ENCODE data around the gene CNPY4.
"Not testable (repeated sequence)": the region's sequence is repeated elsewhere in the genome, so short reads cannot be mapped to it uniquely, and the experiment has no call there.

The CNPY4 gene

DNA sequence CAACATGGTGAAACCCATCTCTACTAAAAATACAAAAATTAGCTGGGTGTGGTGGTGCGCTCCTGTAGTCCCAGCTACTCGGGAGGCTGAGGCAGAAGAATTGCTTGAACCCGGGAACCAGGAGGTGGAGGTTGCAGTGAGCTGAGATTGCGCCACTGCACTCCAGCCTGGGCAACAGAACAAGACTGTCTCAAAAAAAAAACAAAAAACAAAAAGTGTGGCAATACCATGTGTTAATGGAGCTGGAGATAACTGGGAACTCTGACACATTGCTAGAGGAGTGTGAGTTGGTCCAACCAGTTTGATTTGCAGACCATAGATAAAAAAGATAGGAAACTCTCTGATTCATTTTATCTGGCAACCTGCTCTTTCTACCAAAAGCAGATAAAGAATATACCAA lies 26.9 kb downstream of the CNPY4 start:
- DNase-seq (ENCODE audit: low read depth in 2 of 3, low spot score in 1 of 3) = not testable (repeated sequence)

DNA sequence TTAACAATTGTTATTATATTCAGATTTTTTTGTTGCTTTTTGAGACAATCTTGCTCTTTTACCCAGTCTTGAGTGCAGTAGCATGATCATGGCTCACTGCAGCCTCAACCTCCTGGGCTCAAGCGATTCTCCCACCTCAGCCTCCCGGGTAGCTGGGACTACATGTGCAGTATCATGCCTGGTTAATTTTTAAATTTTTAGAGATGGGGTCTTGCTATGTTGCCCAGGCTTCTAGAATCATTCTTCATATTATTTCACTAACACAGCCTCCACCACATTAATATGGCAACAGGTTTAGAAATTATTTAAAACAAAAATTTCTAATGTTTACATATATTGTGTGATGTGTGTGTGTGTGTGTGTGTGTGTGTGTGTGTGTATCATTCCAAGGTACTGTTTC lies 27.8 kb downstream of the CNPY4 start:
- DNase-seq (ENCODE audit: low read depth in 2 of 3, low spot score in 1 of 3) = no peak

DNA sequence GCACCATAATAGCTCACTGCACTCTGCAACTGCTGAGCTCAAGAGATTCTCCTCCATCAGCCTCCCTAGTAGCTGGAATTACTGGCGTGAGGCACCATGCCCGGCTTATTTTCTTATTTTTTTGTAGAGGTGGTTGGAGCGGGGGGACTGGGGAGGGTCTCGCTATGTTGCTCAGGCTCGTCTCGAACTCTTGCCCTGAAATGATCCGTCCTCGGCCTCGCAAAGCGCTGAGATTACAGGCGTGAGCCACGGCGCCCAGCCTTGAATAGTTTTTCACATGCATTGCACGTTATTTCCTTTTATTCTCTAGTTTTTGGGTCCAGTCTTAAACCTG lies 28.8 kb downstream of the CNPY4 start:
- no peak for DNase-seq (ENCODE audit: low read depth in 2 of 3, low spot score in 1 of 3)

DNA sequence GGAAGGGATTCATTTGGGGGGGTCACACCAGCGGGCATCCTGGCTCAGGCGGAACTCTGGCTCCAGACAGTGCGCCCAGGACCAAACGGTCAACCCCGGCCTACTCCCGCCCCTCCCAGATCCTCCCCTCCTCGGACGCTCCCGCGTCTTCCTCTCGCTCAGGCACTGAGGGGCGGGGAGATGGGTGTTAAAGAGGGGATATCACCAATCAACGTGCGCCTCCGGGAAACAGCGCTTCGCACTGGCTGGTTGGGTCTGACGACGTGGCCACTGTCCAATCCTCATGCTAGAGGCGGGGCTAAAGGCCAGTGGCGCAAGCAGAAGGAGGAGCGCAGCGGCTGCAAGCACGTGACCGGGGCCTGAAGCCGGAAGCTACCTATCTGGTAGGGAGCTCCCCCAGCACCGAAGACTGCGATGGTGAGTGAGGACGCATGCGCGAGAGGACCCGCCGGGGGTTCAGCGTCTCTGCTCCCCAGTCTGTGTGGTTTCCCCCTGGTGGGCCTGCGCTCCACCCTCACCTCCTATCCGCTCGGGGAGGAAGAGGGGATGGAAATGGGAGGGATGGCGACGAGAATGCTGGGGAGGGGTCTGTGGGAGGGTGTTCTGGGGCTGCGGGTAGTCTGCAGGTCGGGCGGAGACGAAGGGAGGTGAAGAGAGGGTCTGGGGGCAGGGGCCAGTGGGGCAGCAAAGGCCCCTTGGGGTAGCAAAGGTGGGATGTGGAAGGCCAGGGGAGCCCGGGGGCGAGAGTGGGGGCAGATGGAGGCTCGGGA lies 29.3 kb downstream of the CNPY4 start, which contains the start of gene LAMTOR4:
Gene LAMTOR4 (plus strand): TSS at position 360 of the 770 bp plus-strand sequence. CDS start 55 bp downstream, at position 415.
- DNase-seq (ENCODE audit: low read depth in 2 of 3, low spot score in 1 of 3) = peak; percentile 96 to 98 (median 97)

DNA sequence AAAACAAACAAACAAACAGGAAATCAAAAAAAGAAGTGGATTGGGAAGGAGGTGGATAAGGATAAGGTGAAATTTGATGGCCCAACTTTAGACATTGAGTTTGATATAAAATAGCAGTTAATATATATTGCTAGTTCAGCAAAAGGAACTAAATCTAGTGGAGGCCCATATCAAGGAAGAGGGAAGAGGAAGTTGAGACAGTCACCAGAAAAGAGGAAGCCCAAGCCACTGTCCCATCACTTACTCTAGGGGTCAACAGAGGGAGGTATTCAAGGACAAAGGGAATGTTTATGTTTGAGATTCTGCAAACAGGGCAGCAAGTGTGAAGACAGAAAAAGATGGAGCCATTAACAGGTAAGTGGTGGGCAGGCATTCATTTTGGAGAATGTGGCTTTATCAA lies 33.0 kb downstream of the CNPY4 start:
- no peak for DNase-seq (ENCODE audit: low read depth in 2 of 3, low spot score in 1 of 3)

DNA sequence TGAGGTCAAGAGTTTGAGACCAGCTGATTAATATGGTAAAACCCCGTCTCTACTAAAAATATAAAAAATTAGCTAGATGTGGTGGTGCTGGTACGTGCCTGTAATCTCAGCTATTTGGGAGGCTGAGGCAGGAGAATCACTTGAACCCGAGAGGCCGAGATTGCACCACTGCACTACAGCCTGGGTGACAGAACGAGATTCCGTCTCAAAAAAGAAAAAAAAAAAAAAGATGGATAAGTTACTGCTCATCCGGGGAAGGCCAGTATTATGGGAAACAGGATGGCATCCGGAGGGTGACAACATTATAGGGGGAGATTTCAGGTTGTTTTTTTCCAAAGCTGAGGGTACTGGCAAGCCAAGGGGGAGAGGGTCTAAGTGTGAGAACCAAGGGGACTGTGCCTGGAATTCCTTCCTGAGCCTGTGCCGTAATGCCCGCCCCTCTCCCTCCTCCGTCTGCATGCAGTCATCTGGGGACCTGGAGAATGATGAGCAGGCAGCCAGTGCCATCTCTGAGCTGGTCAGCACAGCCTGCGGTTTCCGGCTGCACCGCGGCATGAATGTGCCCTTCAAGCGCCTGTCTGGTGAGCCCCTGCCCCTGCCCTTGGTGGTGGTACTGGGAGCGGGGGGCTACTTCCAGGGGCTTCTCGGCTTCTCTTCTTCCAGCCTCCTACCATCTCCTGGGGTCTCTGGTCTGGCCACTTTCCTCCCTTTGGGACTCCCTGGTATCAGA lies 33.7 kb downstream of the CNPY4 start:
- no peak for DNase-seq (ENCODE audit: low read depth in 2 of 3, low spot score in 1 of 3)

DNA sequence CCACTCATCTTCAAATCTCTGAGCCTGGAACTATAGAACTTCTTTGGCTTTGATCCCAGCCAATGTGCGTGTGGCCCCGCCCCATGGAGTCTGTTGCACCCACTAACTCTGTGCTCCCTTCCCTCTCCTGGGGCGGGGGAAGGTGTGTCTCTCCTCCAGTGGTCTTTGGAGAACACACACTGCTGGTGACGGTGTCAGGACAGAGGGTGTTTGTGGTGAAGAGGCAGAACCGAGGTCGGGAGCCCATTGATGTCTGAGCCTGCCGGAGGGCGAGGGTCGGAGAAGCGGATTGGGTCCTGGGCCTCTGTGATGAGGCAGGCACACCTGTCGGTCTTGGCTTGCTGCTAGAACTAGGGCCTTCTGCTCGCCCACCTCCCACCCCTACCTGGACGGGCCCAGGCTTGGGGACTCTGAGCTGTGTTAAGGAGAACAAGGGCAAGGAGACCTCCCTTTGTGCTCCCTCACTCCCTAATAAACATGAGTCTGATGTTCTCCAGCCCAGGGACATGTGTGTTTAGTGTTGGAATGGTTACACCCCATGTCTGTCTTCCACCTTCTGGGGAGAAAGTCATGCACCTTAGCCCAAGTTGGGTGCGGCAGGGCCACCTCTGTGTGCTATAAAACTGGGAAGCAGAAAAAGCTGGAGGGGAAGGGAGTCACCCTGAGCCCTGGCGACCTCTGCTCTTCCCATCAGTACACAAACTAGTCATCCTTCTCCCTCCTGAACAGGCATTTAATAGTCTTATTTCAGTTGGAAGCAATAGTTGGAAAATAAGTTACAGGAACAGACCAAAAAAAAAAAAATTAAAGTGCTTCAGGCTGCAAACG lies 34.5 kb downstream of the CNPY4 start:
- no peak for DNase-seq (ENCODE audit: low read depth in 2 of 3, low spot score in 1 of 3)

DNA sequence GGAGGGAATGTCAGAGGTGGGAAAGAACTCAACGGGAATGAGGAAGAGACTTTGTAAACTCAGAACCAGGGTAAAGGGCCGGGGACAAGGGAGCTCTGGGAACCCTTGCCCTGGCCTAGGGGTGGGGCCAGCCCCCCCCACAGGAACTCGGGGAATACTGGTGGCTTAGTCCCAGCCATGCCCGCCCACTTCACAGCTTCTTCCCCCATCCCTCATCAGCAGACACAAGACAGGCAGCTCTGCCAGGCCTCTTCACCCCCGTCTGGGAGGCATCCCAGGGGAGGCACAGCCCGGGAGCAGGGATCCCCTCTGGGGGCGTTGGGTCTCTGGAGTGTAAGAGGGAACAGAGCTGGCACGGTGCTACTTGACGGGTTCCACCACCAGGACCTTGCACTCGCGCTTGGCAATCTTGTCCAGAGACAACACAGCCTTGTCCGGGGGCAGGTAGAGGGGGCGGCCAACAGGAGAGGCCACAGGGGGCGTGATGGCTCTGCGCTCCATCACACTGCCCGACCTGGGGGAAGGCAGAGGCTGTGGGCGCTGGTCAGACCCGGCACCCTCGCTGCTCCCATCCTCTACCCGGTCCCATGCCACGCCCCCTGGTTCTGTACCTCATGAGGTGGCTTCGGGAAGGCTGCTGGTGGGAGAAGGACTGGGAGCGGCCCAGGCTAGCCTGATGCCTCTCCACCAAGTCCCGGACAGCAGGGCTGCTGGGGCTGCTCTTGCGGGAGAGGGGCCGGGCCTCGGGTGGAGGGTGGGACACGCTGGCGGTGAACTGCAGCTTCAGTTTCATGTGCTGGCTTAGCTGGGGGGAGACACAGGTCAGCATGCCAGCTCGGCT lies 35.4 kb downstream of the CNPY4 start:
- no peak for DNase-seq (ENCODE audit: low read depth in 2 of 3, low spot score in 1 of 3)

DNA sequence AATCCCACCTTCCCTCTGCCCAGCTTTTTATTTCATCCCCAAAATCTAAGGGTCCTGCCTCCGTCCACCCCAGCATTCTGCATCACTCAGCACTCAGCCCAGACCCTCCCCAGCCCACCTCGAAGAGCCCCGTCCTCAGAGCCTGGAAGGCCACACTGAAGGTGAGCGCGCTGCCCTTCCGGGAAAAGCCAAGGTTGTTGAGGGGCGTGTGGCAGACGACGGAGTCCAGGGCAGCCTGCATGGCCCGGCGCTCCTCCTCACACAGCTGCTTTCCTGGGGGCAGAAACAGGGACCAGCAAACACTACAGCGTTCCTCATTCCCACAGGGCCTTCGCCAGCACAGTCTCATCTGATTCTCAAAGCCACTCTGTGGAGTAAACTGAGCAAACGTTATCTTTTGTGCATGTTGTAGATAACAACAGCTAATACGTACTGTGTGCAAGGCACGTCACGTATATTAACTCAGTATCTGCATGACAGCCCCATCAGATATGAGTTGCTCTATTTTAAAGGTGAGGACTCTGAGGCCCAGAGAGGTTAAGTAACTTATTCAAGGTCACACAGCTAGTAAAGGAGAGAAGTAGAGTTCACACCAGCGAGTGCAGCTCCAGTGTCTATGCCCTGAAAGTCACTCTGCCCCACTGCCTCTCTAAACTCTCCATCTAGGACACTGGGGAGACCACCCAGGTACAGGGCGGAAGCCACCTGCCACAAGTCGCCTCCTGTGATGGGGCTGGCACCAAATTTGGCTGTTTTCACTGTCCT lies 36.3 kb downstream of the CNPY4 start:
- no peak for DNase-seq (ENCODE audit: low read depth in 2 of 3, low spot score in 1 of 3)

DNA sequence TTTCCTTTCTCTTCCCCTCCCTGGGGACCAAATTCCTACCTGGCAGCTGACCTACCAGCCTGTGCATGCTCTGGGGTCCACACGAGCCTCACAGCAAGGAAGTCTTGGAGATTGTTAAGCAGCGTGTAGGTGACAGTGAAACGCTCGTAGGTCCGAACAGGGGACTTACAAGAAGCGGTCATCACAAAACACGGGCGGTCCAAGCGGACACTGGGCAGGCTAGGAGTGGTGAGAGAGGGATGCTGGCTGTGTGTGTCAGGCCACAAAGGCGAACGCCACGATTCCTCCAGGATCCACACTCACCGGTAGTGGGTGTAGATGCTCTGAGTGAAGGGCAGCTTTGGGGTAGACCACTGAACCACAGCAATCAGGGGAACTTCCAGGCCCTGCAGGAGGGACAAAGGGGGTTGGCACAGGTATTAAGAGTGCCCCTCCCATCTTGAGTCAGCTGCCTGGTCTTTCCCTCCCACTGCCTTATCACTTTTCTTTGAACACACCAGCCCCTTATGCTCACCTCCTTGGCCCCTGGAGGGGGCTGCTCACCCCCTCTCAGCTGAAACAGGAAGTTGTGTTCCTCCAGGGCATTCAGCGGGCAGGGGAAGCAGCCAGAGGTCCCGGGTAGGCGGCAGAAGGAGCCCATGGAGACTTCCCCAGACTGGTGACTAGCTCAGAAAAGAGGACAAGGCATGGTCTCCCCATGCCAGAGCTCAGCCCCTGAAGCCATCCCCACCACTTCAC lies 37.1 kb downstream of the CNPY4 start:
- no peak for DNase-seq (ENCODE audit: low read depth in 2 of 3, low spot score in 1 of 3)

DNA sequence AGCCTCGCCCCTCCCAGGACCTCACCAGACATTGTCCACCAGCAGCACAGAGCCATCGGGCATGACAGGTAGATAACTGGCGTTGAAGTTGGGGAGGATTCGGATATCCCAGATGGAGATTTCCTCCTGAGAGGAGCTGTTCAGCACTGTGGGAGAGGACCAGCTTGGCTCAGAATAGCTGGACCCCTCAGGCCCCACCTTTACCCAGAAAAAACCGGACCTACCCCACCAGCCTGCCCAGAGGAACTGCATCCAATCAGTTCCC lies 37.6 kb downstream of the CNPY4 start:
- DNase-seq (ENCODE audit: low read depth in 2 of 3, low spot score in 1 of 3) = no peak

DNA sequence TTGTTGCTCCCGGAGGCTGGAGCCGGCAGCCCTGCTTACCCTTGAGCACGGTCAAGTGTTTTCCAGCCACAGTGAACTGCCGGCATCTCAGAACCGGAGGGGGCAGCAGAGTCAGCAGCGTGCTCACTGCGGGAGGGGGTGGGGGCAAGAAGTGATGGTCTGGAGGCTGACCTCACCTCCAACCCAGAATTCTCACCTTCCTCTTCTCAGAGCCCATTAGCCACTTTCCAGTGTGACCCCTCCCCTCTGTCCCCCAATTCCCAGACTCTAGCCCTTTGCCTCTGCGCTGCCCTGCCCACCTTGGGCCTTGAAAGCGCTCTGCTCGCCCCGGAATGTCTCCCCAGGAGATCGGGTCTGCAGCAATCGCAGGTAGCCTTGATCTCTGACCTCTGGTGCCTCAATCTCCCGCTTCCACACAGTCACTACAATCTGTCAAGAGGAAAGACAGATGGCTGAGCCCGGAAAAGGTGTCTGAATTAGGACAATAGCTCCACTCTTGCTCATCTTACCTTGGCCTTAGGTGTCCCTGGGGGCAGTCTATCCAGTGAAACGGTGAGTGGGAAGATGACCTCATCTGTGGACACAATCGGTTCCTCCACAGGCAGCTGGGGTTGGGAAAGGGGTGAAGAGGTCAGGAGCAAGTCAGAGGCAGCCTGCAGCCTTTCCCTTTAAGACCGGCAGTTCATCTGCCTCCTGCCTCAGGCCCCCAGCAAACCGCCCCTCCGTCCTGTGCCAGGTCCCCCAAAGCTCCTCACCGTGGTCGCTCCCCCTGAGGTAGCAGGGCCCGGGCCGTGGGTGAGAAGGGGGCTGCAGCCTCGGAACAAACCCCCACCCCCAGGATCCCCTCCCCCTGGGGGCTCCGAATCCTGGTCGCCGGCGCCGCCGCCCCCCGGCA lies 38.1 kb downstream of the CNPY4 start:
- DNase-seq (ENCODE audit: low read depth in 2 of 3, low spot score in 1 of 3) = no peak

DNA sequence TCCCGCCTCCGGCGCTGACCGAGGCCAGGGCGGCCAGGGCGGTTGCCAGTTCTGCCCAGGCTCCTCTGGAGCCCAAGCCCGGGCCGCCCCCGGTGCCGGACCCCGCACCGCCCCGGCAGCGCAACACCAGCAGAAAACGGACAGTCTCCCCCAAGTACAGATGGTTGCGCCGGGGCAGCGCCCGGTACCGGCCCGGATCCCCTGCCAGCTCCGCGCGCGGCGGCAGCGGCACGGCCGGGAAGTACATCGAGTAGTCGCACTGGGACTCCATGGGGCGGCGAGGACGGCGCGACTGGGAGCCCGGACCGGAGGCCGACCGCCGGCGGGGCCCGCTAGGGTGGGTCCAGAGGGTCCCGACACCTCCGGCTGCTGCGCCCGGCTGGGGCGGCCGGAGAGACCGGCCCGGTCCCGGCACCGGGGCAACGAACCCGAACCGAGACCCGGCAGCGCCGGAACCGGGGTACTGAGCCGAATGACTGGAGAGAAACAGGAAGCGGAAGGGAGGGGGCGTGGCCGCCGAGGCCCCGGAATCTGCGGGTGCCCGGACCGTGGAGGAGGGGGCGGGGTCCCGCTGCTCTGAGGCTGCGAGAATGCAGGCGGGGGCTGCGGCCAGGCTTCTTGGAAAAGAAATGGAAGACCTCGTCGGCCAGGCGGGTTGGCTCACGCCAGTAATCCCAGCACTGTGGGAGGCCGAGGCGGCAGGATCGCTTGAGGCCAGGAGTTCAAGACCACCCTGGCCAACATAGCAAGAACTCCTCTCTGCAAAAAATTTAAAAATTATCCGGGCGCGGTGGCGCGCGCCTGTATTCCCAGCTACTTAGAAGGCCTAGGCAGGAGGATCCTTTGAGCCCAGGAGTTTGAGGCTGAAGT lies 39.0 kb downstream of the CNPY4 start, which contains the start of gene TRAPPC14:
Gene TRAPPC14 (minus strand): TSS at position 495 of the 870 bp plus-strand sequence. CDS start 224 bp downstream, at position 271.
- peak; percentile 80 to 95 (median 89) for DNase-seq (ENCODE audit: low read depth in 2 of 3, low spot score in 1 of 3)

DNA sequence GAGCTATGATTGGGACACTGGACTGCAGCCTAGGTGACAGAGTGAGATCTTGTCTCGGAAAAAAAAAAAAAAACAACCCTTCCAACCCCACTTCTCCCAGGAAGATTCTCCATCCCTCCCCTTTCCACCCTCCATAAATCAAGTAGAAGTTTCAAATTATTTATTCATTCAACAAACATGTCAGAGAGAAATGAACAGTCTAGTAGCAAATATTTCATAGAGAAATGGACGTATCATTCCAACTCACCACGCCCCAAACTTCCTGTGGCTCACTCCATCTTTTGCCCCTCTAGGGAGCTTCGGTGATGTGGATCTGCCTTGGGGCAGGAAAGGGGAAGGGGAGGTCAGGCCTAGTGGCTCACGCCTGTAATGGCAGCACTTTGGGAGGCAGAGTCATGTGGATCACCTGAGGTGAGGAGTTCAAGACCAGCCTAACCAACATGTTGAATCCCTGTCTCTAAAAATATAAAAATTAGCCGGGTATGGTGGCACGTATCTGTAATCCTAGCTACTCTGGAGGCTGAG lies 39.7 kb downstream of the CNPY4 start:
- no peak for DNase-seq (ENCODE audit: low read depth in 2 of 3, low spot score in 1 of 3)

DNA sequence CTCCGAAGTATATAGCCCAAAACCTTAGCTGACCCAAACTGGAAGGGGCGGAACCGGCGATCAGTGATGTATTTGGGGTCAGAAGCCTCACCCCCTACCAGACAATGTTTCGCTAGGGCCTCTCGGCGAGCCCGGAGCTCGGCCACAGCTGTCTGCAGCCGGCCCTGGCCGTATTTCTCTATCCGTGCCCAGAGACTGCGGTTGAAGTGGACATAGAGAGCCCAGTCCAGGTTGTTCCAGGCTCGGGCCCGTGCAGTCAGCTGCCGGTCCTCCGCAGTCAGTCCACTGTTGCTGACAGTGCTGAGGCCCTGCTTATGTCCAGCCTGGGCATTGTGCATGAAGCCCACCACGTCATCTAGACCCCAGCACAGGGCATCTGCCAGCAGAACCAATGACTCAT lies 40.6 kb downstream of the CNPY4 start:
- DNase-seq (ENCODE audit: low read depth in 2 of 3, low spot score in 1 of 3) = no peak

DNA sequence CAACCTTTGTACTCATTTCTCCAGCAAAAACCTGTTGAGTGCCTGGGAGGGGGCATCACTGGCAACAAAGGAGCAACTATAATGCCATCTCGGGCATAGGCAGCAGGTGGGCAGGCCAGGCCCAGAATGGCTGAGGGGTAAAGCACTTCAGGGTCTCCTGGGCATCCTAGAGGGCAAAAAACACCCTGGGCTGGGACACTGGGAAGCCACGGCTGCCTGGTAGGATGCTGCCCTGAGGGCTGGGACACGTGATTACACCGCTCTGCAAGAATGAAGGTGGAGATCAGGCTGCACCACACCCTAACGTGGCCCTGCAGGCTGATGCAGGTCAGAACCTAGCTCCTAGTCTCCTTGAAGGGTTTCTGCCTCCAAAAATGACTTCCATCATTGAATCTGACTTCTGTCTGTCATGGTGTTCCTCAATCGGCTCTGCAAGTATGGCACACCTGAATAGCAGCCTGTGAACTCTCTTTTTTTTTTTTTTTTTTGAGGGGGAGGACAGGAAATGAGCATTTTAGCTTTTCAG lies 43.6 kb downstream of the CNPY4 start:
- DNase-seq (ENCODE audit: low read depth in 2 of 3, low spot score in 1 of 3) = no peak

DNA sequence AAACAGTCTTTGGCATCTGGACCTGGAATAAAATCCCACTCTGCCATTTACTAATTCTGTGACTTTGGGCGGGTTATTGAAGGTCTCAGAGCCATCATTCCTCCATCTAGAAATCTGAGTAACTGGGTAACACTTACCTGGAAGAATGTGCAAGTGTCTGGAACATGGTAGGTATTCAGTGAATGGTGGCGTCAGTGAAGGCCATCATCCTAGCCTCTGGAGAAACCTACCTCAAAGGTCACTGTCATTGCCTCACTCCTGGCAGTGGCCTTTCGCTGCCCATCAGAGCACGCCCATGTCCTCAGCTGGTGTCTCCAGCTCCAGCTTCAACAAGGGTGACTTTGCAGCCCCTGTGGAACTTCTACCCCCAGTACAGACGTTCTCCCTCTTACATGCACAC lies 44.4 kb downstream of the CNPY4 start:
- no peak for DNase-seq (ENCODE audit: low read depth in 2 of 3, low spot score in 1 of 3)
